Islet of Langerhans (tissue), 1 donor: ENCODE data around the gene COMMD7.
"Not testable (repeated sequence)": the region's sequence is repeated elsewhere in the genome, so short reads cannot be mapped to it uniquely, and the experiment has no call there.

Source experiments
- FAIRE-seq: peaks from one replicate; lab custom pipeline; 2011; peaks lifted over from hg19 to GRCh38; lab: Jason Lieb, UNC

The COMMD7 gene

GRCh38 chr20:32765230-32765875 lies 22.1 kb upstream of the COMMD7 start:
- FAIRE-seq: not testable (repeated sequence)

- FAIRE-seq: no peak
Measured at GRCh38 chr20:32764005-32764960, 21.0 kb upstream of the COMMD7 start.

DNA sequence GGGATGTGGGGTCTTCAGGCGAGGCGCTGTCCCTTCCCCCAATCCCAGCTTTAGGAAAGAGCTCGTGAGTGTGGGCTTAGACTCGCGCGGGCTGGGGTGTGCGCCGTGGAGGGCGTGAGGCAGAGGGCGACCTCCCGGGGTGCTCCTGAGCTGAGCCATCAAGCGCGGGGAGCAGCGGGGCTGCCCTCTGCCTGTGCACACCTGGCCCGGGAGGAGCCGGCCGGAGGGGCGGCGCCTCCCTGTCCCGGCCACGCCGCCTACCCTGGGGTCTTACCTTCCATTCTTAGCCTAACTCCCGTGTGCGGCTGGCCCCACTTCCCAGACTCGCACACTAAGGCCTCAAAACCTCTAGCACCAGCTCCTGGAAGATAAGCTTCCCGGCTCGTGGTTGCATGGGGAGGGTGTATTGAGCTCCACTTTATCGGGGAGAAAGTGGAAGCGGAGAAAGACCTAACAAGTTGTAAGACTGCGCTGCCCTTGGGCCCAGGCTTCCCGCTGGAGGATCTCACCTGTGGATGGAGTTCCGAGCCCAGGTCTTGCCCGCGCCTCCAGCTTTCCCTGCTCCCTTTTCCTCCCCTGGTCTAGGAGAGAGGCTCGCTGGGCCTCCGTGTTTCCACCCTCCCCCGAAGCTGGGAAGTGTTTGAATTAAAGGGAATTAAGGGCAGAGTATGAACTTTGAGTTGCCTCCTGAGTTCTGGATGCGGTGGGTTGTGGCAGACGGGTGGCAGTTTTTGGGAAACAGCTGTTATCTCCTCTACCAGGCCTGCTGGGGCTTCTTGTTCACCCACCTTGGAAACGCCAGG lies 20.1 kb upstream of the COMMD7 start:
- no peak for FAIRE-seq

DNA sequence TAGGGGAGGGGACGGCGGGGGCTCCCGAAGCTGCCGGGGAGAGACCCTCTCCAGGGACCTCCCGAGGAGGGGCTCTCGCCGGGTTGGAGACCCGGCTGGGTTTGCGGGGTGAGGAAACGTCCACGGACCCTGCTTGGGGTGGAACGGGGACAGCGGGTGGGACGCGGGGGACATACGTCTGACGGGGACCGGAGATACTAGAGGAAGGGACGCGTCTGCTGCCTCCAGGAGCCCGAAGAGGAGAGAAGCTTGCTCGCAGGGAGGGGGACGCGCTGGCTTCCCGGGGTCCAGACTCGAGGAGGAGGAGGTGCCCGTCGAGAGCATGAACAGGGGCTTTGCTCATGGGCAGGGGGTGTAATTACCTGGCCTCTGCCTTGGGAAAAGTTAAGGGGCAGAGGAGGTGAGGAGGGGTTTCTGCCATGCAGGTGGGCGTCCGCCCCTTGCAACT lies 19.5 kb upstream of the COMMD7 start:
- no peak for FAIRE-seq

- no peak for FAIRE-seq
Measured at GRCh38 chr20:32761831-32762753, 18.8 kb upstream of the COMMD7 start, which contains the start of gene DNMT3B. TSS of gene DNMT3B (plus strand) at chr20:32762385. CDS start at chr20:32780324, 17,939 bp downstream.

- no peak for FAIRE-seq
Measured at GRCh38 chr20:32761417-32761830, 18.2 kb upstream of the COMMD7 start.

- FAIRE-seq: no peak
Measured at GRCh38 chr20:32756156-32756555, 12.9 kb upstream of the COMMD7 start.

- FAIRE-seq: no peak
Measured at GRCh38 chr20:32753731-32754130, 10.5 kb upstream of the COMMD7 start.

DNA sequence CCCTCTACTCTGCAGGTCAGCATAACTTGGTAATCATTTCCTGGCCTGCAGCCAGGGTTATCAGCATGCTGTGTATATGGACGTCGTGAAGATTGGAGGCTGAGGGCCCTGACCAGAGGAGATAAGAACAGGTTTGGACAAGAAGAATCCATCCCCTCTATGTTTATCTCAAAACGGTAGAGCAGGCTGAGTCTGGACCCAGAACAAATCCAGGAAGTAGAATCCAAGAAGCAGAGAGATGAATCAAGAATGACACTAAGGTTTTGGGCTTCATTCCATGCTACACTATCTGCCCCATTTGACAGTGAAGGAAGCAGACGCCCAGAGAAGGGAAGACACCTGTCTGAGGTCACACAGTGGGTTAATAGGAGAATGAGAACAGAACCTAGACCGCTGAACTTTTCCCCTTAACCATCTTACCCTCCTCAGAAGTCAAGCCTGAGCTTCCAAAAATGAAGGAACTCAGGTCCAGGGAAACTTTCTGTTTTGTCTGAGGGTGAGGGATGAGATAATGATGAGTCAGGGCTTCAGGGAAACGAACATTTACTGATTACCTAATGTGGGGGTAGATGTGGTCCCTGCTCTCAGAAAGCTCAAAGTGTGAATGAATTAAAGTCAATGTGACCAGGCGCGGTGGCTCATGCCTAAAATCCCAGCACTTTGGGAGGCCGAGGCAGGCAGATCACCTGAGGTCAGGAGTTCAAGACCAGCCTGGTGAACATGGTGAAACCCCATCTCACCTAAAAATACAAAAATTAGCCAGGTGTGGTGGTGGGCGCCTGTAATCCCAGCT lies 9.4 kb upstream of the COMMD7 start:
- FAIRE-seq: no peak

GRCh38 chr20:32751702-32752457 lies 8.6 kb upstream of the COMMD7 start:
- FAIRE-seq: no peak

DNA sequence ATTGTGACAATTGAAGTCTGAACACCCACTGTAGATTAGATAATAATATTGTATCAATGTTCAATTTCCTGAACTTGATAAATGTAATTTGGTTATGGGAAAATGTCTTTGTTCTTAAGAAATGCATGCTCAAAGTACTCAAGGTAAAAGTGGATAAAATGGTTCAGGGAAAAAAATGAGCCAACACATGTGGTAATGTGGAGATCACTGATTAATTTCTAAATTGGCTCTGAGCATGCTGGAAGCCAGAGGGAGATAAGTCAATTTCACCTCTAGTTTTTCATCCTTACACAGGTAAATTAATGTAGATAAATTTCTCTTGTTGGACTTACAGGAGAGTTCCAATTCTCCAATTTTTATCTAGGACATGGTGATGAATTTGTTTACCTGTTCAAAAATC lies 8.0 kb upstream of the COMMD7 start:
- FAIRE-seq: no peak

- FAIRE-seq: no peak
Measured at GRCh38 chr20:32749914-32750637, 6.8 kb upstream of the COMMD7 start.

DNA sequence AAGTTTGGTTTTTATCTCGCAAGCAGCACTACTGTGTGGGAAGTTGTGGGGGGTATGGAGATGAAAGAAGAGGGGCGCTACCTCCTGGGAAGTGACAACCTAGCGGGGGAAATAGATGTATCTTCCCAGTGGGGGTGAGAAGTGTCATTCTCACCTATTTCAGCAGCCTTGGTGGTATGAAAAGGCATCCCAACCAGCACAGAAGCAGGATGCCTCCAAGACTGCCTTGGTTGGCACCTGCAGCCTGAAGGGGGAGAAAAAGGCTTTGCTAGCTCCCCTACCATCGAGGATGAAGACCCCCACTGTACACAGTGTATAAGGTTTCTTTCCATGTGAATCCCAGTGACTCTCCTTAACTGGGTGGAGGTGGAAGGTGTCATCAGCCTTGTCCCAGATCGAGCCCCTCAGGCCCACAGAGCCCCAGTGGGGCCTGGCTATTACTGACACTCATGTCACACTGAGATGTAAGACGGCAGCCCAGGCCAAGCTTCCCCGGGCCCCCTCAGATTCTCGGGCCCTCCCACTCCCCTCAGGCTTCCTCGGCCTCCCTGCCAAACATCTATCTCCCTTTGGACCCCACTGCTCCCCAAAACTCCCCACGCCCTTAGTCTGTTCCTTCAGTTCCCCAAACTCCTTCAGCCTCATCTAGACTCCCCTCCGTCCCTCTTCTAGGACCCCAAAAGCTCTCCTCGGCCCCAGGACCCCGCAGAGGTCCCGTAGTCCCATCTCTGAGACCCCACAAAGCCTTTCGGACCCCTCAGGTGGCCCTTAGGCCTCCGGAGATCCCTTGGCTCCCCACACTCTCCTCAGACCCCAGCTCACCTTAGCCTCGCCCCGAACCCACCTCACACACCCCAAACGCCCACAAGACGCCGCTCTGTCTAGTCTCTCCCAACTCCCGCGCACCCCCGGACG lies 688 bp downstream of the COMMD7 start:
- no peak for FAIRE-seq

DNA sequence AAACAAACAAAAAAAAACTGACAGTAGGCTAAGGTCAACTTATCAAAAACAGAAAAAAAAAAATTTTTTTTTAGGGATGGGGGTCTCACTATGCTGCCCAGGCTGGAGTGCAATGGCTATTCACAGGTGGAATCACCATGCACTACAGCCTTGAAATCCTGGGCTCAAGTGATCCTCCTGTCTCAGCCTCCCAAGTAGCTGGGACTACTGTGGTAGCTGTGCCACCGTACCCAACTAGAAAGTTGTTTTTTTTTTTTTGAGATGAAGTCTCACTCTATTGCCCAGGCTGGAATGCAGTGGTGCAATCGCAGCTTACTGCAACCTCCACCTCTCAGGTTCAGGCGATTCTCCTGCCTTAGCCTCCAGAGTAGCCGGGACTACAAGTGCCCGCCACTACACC lies 2.1 kb downstream of the COMMD7 start:
- no peak for FAIRE-seq

DNA sequence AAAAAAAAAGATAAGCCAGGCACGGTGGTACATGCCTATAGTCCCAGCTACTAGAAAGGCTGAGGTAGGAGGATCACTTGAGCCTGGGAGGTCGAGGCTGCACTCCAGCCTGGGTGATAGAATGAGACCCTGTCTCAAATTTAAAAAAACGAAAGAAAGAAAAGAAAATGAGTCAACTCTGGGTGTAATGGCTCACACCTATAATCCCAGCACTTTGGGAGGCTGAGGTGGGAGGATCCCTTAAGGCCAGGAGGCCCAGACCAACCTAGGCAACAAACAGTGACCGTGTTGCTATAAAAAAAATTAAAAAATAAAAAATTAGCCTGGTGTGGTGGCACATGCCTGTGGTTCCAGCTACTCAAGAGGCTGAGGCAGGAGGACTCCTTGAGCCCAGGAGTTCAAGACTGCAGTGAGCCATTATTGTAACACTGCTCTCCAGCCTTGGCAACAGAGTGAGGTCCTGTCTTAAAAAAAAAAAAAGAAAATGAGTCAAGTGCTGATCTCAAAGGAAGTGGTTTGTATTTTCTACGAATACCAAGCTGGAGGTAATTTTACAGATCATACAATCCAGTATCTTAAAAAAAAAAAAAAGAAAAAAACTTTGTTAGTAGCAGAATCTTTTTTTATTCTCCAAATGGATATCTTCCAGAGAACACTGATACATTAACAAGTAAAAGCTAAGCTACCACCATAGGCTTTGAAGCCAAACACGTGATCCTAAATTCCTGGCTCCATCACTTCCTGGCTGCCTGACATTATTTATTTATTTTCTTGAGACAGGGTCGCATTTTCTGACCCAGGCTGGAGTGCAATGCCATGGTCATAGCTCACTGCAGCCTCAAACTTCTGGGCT lies 5.7 kb downstream of the COMMD7 start:
- no peak for FAIRE-seq

GRCh38 chr20:32731882-32732266 lies 11.4 kb downstream of the COMMD7 start:
- FAIRE-seq: no peak

DNA sequence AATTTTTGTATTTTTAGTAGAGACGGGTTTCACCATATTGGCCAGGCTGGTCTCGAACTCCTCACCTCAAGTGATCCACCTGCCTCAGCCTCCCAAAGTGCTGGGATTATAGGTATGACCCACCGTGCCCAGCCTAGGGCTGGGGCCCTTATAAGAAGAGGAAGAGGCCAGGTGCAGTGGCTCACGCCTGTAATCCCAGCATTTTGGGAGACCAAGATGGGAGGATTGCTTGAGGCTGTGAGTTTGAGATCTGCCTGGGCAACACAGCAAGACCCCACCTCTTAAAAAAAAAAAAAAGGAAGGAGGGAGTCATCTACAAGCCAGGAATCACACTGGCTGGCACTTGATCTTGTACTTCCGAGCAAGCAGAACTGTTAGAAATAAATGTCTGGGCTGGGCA lies 13.9 kb downstream of the COMMD7 start:
- FAIRE-seq: not testable (repeated sequence)
